ENCODE measurements around the gene PHF11. TPM values are rescaled to one million over a fixed set of nuclear protein-coding genes. Genes with fewer than 3 reads are reported as not detected.

Gene PHF11
- total and polyA plus RNA-seq, 2 of the 8 experiments (the other 6 are each of a cell fraction or from before 2014, with no cell fraction given), result 6.1 to 8.1 TPM

DNA sequence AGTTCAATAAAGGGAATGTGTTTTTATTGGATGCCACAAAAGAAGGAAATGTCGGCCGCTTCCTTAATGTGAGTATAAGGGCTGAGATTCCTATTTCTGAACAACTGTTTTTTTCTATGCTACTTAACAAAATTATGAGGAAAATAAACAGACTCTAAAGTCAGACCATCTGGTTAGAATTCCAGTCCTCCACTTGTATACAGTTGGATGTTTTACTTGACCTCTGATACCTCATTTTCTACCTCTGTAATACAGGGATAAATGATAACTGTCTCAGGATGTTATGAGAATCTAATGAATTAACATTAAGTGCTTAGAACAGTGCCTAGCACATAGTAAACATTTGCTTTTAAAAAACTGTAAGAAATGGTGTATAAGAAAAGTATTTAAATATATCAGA, 7.2 kb upstream of the PHF11 start (continued):
- TF ChIP-seq TBP (IDR thresholded peaks at IDR 0.05; ENCODE audit: low read depth, low read length), result no peak
- no peak for TF ChIP-seq HDAC2 (IDR thresholded peaks at IDR 0.05; ENCODE audit: borderline replicate concordance in 1 of 2, low read depth in 2 of 2, low read length in 2 of 2)
- no peak for TF ChIP-seq TAF7 (optimal IDR thresholded peaks at IDR 0.05; ENCODE audit: borderline replicate concordance, low read depth, low read length)
- no peak for TF ChIP-seq TEAD4 (IDR thresholded peaks at IDR 0.05; ENCODE audit: low read depth, low read length)
